Spleen (tissue), 11 donors: Measurements from ENCODE around the gene SELENOH. TPM values are rescaled to one million over a fixed set of nuclear protein-coding genes. Genes with fewer than 3 reads are reported as not detected.
A peak's percentile ranks its signal among the peaks of the same experiment; 100 is the strongest.

Experiments
- DNase-seq: peaks from one replicate; pipeline ENCODE4 v3.0.0-alpha.2; 2020
- H3K27ac ChIP-seq, 8 donors: fragments of 200-600 bp; sonication (generic) in 7 of 8; 1 replicate in 4 of 8; 2 replicates in 4 of 8; pipeline versions ENCODE4 v1.5.0 to v1.8.0; 2016 to 2021; ENCODE audit warnings: inconsistent platforms in 4 of 8, mild to moderate bottlenecking in 4 of 8, moderate library complexity in 1 of 8
- H3K27me3 ChIP-seq, 7 donors: fragments of 200-600 bp; sonication (generic) in 6 of 7; replicated peaks in 1 of 7; 1 replicate in 4 of 7; 2 replicates in 3 of 7; pipeline versions ENCODE4 v1.5.0 to v1.8.0; 2016 to 2021; ENCODE audit warnings: inconsistent platforms in 3 of 7, mild to moderate bottlenecking in 1 of 7
- H3K36me3 ChIP-seq, 6 donors: fragments of 200-600 bp; sonication (generic) in 5 of 6; 1 replicate in 4 of 6; 2 replicates in 2 of 6; pipeline versions ENCODE4 v1.5.0 to v1.8.0; 2016 to 2021; ENCODE audit warnings: inconsistent platforms in 2 of 6
- H3K4me1 ChIP-seq, 6 donors: fragments of 200-600 bp; sonication (generic) in 5 of 6; 1 replicate in 3 of 6; 2 replicates in 3 of 6; pipeline versions ENCODE4 v1.5.0 to v1.8.0; 2016 to 2021; ENCODE audit warnings: inconsistent platforms in 3 of 6
- H3K4me3 ChIP-seq, 8 donors: fragments of 200-600 bp; sonication (generic) in 7 of 8; 1 replicate in 4 of 8; 2 replicates in 4 of 8; pipeline versions ENCODE4 v1.5.0 to v1.8.0; 2016 to 2021; ENCODE audit warnings: inconsistent platforms in 4 of 8, mild to moderate bottlenecking in 4 of 8, moderate library complexity in 2 of 8
- H3K9me3 ChIP-seq, 8 donors: fragments of 200-600 bp; sonication (generic) in 7 of 8; 1 replicate in 4 of 8; 2 replicates in 4 of 8; pipeline versions ENCODE4 v1.5.0 to v1.8.0; 2016 to 2021; ENCODE audit warnings: inconsistent platforms in 4 of 8
- CTCF ChIP-seq, 11 experiments: fragments of 200-600 bp in 7 of 11; fragments of 450-650 bp in 4 of 11; sonication (generic) in 4 of 11; IDR thresholded peaks in 8 of 11; conservative IDR thresholded peaks in 3 of 11; 1 replicate in 7 of 11; 2 replicates in 4 of 11; pipeline versions ENCODE4 v1.4.0 to v1.8.0; 2016 to 2021; ENCODE audit warnings: antibody characterized with exemption in 11 of 11, inconsistent platforms in 4 of 11, mild to moderate bottlenecking in 1 of 11
- POLR2A ChIP-seq, 3 donors: fragments of 450-650 bp; IDR thresholded peaks; one replicate each; pipeline ENCODE4 v1.5.1; 2017; ENCODE audit warnings: antibody characterized with exemption in 3 of 3, mild to moderate bottlenecking in 1 of 3
- POLR2AphosphoS5 ChIP-seq, 3 donors: sonication (generic); formaldehyde crosslinking; IDR thresholded peaks; one replicate each; pipeline ENCODE4 v1.5.1; 2017; ENCODE audit warnings: antibody characterized with exemption in 3 of 3
- WGBS, 5 donors: extraction: QIAGEN DNeasy Blood & Tissue Kit in 3 of 5; methylation state at CpG; one replicate each; pipeline versions ENCODE4 v1.1.5 to v1.1.7; 2013 to 2018; 5-methylcytosine and 5-hydroxymethylcytosine counted together
- intact Hi-C: fragments of 100-400 bp; cut with DNase I; formaldehyde crosslinking; loops from one replicate; pipeline ENCODE4 v1.15.0; 2023; ENCODE audit warnings: low total_unique reads
- polyA plus RNA-seq, 3 donors: library from polyadenylated mRNA; stranded (reverse); fragments of 200-250 nt; gene quantifications; one replicate each; pipeline ENCODE4 v1.2.1, GENCODE V29; 2013
- total RNA-seq, 7 donors: library from RNA; depleted of rRNA in 3 of 7; stranded (reverse); fragments of >200 nt in 3 of 7; fragmentation: NEBNext Ultra II Directional in 4 of 7; extraction: Animal tissue kit (Norgen Biotek cat#: 25700) in 4 of 7; gene quantifications; one replicate each; pipeline versions ENCODE4 v1.1.0 to v1.2.1, GENCODE V29; 2016 to 2021
- donor health status: healthy with polysubstance abuse.
- donor health status: DM: no; HTN: no; CAD: no; lungs with moderate emphysema.
- donor health status: DM: no; HTN: no; CAD: no.
- donor health status: Bipolar disorder and iron deficiency.
- donor health status: healthy.
- donor health status: DM: no; HTN: no; CAD: no.
- donor health status: DM: yes; HTN: yes; CAD: no.

Gene SELENOH
- total and polyA plus RNA-seq, 10 donors = 79.1 to 247 (median 115) TPM

GRCh38 chr11:57764972-57765371 is 23.7 kb downstream of the SELENOH start:
- H3K9me3 ChIP-seq = no peaks in the 10 kb centered on the region
- peaks cover 5 to 85% (median 33%) of the 10 kb centered on the region in 6 donors for H3K4me1 ChIP-seq
- DNase-seq = no peak
- 35 to 62% (median 48%) methylated on average over 2 of the region's 2 CpGs for WGBS, 5 donors
- no peaks in the 10 kb centered on the region for H3K27me3 ChIP-seq
- intact Hi-C loops = no loop called here
- peak overlapping the region in 6 of 8 donors; percentile 9 to 92 (median 88) for H3K27ac ChIP-seq
- no peak for TF ChIP-seq CTCF (IDR thresholded peaks at IDR 0.05 in 8 of 11, conservative IDR thresholded peaks at IDR 0.05 in 3 of 11)
- TF ChIP-seq POLR2AphosphoS5 (IDR thresholded peaks at IDR 0.05) = no peak
- TF ChIP-seq POLR2A (IDR thresholded peaks at IDR 0.05) = no peak
- no peaks in the 10 kb centered on the region for H3K36me3 ChIP-seq
- H3K4me3 ChIP-seq = peak overlapping the region in 5 of 8 donors; percentile 16 to 69 (median 49)

- Histone ChIP-seq H3K27me3 (no peaks in the 10 kb centered on the region), H3K36me3 (no peaks in the 10 kb centered on the region), H3K4me3 (no peak overlapping the region), H3K9me3 (no peaks in the 10 kb centered on the region), H3K4me1 (peaks cover 23 to 95% (median 68%) of the 10 kb centered on the region in 6 donors), H3K27ac (peak overlapping the region in 4 of 8 donors; percentile 5 to 48 (median 15))
- intact Hi-C loops = no loop called here
- 11 to 19% (median 18%) methylated on average over 1 of the region's 1 CpG for WGBS, 5 donors
- DNase-seq = no peak
- TF ChIP-seq POLR2A (IDR thresholded peaks at IDR 0.05) = no peak
- no peak for TF ChIP-seq POLR2AphosphoS5 (IDR thresholded peaks at IDR 0.05)
- TF ChIP-seq CTCF (IDR thresholded peaks at IDR 0.05 in 8 of 11, conservative IDR thresholded peaks at IDR 0.05 in 3 of 11) = no peak
Observed at GRCh38 chr11:57770793-57771192, 29.5 kb downstream of the SELENOH start.

GRCh38 chr11:57771365-57771764 is 30.1 kb downstream of the SELENOH start:
- Histone ChIP-seq H3K27ac (peak overlapping the region in 3 of 8 donors; percentile 5 to 22 (median 8)), H3K4me3 (no peak overlapping the region), H3K27me3 (no peaks in the 10 kb centered on the region), H3K9me3 (no peaks in the 10 kb centered on the region), H3K4me1 (peaks cover 26 to 95% (median 71%) of the 10 kb centered on the region in 6 donors), H3K36me3 (no peaks in the 10 kb centered on the region)
- TF ChIP-seq CTCF (IDR thresholded peaks at IDR 0.05 in 8 of 11, conservative IDR thresholded peaks at IDR 0.05 in 3 of 11) = no peak
- TF ChIP-seq POLR2AphosphoS5 (IDR thresholded peaks at IDR 0.05) = no peak
- TF ChIP-seq POLR2A (IDR thresholded peaks at IDR 0.05) = no peak
- intact Hi-C loops = no loop called here
- DNase-seq = no peak
- 90 to 95% (median 94%) methylated on average over 3 of the region's 3 CpGs for WGBS, 5 donors

GRCh38 chr11:57772562-57772961 is 31.3 kb downstream of the SELENOH start:
- WGBS, 5 donors = 67 to 86% (median 79%) methylated on average over 4 of the region's 4 CpGs
- H3K4me1 ChIP-seq = peaks cover 32 to 95% (median 76%) of the 10 kb centered on the region in 6 donors
- intact Hi-C loops = no loop called here
- no peak overlapping the region for H3K4me3 ChIP-seq
- no peaks in the 10 kb centered on the region for H3K9me3 ChIP-seq
- DNase-seq = no peak
- H3K27ac ChIP-seq = peak overlapping the region in 4 of 8 donors; percentile 2 to 90 (median 28)
- TF ChIP-seq POLR2AphosphoS5 (IDR thresholded peaks at IDR 0.05) (no peak), POLR2A (IDR thresholded peaks at IDR 0.05) (no peak), CTCF (IDR thresholded peaks at IDR 0.05 in 8 of 11, conservative IDR thresholded peaks at IDR 0.05 in 3 of 11) (no peak)
- no peaks in the 10 kb centered on the region for H3K27me3 ChIP-seq
- H3K36me3 ChIP-seq = no peaks in the 10 kb centered on the region
